ENCODE measurements around the gene SNX9. TPM values are rescaled to one million over a fixed set of nuclear protein-coding genes. Genes with fewer than 3 reads are reported as not detected.

SNX9 gene
- polyA plus RNA-seq, 1 donor from 2014 or later, result 7.0 TPM

DNA sequence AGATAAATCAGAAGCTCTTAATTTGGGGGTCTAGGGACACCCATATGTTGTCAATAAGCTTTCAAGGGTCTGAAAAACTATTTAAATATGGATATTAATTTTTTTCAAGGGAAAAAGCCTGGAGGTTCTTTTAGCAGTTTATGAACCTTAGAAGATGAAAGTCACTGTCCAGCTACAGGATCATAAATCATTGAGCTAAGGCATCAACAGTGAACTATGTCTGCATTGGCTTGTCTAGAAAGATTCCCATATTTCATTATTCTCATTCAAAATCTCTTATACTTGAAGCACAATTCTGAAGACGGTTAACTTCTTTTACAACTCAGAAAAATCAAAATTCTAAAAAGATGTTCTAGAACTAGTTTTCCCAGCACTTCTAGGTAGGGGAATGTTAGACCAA is 34.9 kb upstream of the SNX9 start:
- Histone ChIP-seq H3K36me3 (ENCODE audit: insufficient read depth, low read length) (no peaks in the 10 kb centered on the region), H3F3A (ENCODE audit: insufficient read depth, low read length, poor library complexity, severe bottlenecking) (no peaks in the 10 kb centered on the region), H3K79me2 (replicated peaks; ENCODE audit: insufficient read depth, low read length) (no peaks in the 10 kb centered on the region), H3K9ac (ENCODE audit: low read length) (no peak overlapping the region), H3K9me2 (ENCODE audit: insufficient read depth, low read length) (no peaks in the 10 kb centered on the region), H3K27ac (ENCODE audit: low read length) (no peak overlapping the region), H3K9me3 (ENCODE audit: low read length) (no peaks in the 10 kb centered on the region), H2AFZ (ENCODE audit: low read depth, low read length) (no peak overlapping the region), H3K4me3 (ENCODE audit: low read length) (no peak overlapping the region), H4K20me1 (ENCODE audit: insufficient read depth) (no peaks in the 10 kb centered on the region), H3K4me2 (ENCODE audit: low read length) (no peak overlapping the region), H3K27me3 (ENCODE audit: insufficient read depth, low read depth, low read length) (no peaks in the 10 kb centered on the region)
- TF ChIP-seq, protein P1, sequence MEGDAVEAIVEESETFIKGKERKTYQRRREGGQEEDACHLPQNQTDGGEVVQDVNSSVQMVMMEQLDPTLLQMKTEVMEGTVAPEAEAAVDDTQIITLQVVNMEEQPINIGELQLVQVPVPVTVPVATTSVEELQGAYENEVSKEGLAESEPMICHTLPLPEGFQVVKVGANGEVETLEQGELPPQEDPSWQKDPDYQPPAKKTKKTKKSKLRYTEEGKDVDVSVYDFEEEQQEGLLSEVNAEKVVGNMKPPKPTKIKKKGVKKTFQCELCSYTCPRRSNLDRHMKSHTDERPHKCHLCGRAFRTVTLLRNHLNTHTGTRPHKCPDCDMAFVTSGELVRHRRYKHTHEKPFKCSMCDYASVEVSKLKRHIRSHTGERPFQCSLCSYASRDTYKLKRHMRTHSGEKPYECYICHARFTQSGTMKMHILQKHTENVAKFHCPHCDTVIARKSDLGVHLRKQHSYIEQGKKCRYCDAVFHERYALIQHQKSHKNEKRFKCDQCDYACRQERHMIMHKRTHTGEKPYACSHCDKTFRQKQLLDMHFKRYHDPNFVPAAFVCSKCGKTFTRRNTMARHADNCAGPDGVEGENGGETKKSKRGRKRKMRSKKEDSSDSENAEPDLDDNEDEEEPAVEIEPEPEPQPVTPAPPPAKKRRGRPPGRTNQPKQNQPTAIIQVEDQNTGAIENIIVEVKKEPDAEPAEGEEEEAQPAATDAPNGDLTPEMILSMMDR (IDR thresholded peaks at IDR 0.05; ENCODE audit: poor library complexity, severe bottlenecking), result no peak
- TF ChIP-seq, protein P2, sequence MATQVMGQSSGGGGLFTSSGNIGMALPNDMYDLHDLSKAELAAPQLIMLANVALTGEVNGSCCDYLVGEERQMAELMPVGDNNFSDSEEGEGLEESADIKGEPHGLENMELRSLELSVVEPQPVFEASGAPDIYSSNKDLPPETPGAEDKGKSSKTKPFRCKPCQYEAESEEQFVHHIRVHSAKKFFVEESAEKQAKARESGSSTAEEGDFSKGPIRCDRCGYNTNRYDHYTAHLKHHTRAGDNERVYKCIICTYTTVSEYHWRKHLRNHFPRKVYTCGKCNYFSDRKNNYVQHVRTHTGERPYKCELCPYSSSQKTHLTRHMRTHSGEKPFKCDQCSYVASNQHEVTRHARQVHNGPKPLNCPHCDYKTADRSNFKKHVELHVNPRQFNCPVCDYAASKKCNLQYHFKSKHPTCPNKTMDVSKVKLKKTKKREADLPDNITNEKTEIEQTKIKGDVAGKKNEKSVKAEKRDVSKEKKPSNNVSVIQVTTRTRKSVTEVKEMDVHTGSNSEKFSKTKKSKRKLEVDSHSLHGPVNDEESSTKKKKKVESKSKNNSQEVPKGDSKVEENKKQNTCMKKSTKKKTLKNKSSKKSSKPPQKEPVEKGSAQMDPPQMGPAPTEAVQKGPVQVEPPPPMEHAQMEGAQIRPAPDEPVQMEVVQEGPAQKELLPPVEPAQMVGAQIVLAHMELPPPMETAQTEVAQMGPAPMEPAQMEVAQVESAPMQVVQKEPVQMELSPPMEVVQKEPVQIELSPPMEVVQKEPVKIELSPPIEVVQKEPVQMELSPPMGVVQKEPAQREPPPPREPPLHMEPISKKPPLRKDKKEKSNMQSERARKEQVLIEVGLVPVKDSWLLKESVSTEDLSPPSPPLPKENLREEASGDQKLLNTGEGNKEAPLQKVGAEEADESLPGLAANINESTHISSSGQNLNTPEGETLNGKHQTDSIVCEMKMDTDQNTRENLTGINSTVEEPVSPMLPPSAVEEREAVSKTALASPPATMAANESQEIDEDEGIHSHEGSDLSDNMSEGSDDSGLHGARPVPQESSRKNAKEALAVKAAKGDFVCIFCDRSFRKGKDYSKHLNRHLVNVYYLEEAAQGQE (IDR thresholded peaks at IDR 0.05; ENCODE audit: borderline replicate concordance), result no peak
- TF ChIP-seq EP300 (conservative IDR thresholded peaks at IDR 0.05; ENCODE audit: poor library complexity, severe bottlenecking), result no peak
- no peak for TF ChIP-seq POLR2AphosphoS5 (IDR thresholded peaks at IDR 0.05)
- TF ChIP-seq RAD21 (conservative IDR thresholded peaks at IDR 0.05), result no peak
- no peak for TF ChIP-seq TAF1 (IDR thresholded peaks at IDR 0.05; ENCODE audit: low read depth)
- no peak for TF ChIP-seq MXI1 (conservative IDR thresholded peaks at IDR 0.05; ENCODE audit: poor library complexity, severe bottlenecking)
- no peak for TF ChIP-seq EZH2 (IDR thresholded peaks at IDR 0.05; ENCODE audit: borderline replicate concordance, insufficient read depth, low read length, poor library complexity, severe bottlenecking)
- no peak for TF ChIP-seq SMC3 (conservative IDR thresholded peaks at IDR 0.05; ENCODE audit: poor library complexity)

DNA sequence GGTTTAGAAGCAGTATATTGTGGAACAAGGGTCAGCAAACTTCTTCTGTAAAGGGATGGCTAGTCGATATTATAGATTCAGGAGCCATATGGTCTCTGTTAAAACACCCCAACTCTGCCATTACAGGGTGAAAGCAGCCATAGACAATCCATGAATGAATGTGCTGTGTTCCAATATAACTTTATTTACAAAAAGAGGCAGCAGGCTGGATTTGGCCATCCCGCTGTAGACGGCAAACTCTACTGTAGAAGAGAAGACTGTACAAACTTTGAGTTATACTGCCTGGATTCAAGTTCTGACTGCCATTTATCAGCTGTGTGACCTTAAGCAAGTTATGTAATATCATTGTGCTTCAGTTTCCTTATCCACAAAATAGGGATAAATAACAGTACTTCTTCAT is 33.7 kb upstream of the SNX9 start:
- Histone ChIP-seq H3K4me3 (ENCODE audit: low read length) (no peak overlapping the region), H3K9me3 (ENCODE audit: low read length) (no peaks in the 10 kb centered on the region), H4K20me1 (ENCODE audit: insufficient read depth) (no peaks in the 10 kb centered on the region), H2AFZ (ENCODE audit: low read depth, low read length) (no peak overlapping the region), H3K79me2 (replicated peaks; ENCODE audit: insufficient read depth, low read length) (no peaks in the 10 kb centered on the region), H3K9ac (ENCODE audit: low read length) (no peak overlapping the region), H3K36me3 (ENCODE audit: insufficient read depth, low read length) (no peaks in the 10 kb centered on the region), H3F3A (ENCODE audit: insufficient read depth, low read length, poor library complexity, severe bottlenecking) (no peaks in the 10 kb centered on the region), H3K4me2 (ENCODE audit: low read length) (no peak overlapping the region), H3K27ac (ENCODE audit: low read length) (no peak overlapping the region), H3K27me3 (ENCODE audit: insufficient read depth, low read depth, low read length) (no peaks in the 10 kb centered on the region), H3K9me2 (ENCODE audit: insufficient read depth, low read length) (no peaks in the 10 kb centered on the region)
- TF ChIP-seq MXI1 (conservative IDR thresholded peaks at IDR 0.05; ENCODE audit: poor library complexity, severe bottlenecking), result no peak
- no peak for TF ChIP-seq EP300 (conservative IDR thresholded peaks at IDR 0.05; ENCODE audit: poor library complexity, severe bottlenecking)
- TF ChIP-seq, protein P1 (IDR thresholded peaks at IDR 0.05; ENCODE audit: poor library complexity, severe bottlenecking), result no peak
- TF ChIP-seq EZH2 (IDR thresholded peaks at IDR 0.05; ENCODE audit: borderline replicate concordance, insufficient read depth, low read length, poor library complexity, severe bottlenecking), result no peak
- TF ChIP-seq, protein P2 (IDR thresholded peaks at IDR 0.05; ENCODE audit: borderline replicate concordance), result no peak
- no peak for TF ChIP-seq RAD21 (conservative IDR thresholded peaks at IDR 0.05)
- TF ChIP-seq TAF1 (IDR thresholded peaks at IDR 0.05; ENCODE audit: low read depth), result no peak
- no peak for TF ChIP-seq POLR2AphosphoS5 (IDR thresholded peaks at IDR 0.05)
- no peak for TF ChIP-seq SMC3 (conservative IDR thresholded peaks at IDR 0.05; ENCODE audit: poor library complexity)

Measured in neural cell (in vitro differentiated cells).